Measurements from ENCODE around the gene ARHGAP11B.
A peak's percentile ranks its signal among the peaks of the same experiment; 100 is the strongest.
"Not testable (repeated sequence)": the region's sequence is repeated elsewhere in the genome, so short reads cannot be mapped to it uniquely, and the experiment has no call there.

The ARHGAP11B gene

DNA sequence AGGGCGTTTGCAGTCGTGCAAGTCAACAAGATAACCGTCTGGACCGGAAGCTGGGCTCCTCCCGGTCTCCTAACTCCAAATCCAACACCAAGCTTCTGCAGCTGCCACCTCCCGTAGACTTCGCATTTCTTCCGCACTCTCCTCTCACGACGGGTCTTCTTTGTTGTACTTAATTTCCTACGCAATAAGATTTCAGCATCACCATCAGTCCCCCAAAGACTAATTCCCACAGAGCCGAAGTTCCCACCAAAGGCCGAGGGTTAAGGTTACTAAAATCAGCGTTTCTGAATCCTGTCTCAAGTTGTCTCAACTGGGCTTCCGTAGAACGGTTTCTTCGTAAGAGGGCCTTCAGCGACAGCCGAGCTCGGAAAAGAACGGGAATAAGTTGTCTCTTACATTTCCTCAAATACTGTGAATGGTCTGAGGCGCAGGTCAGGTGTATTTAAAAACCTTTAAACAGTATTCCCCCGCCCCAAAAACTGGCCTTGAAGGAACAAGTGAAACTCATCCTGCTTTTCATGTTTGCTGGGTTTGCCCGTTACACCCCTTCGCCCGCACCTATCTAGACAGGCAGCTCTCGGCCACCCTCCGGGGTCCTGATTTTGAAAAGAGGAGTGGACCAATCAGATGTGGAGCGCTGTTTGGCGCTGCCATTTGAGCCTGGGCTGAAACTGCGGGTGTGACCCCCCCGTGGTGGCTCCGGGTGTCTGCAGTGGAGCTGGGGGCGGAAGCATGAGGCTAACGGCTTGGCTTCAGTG is at the start of gene ARHGAP11B:
Gene ARHGAP11B (plus strand): TSS at position 693 of the 758 bp plus-strand sequence.
- peak; percentile 97 to 98 for DNase-seq (ENCODE audit: low read depth in 2 of 2)

DNA sequence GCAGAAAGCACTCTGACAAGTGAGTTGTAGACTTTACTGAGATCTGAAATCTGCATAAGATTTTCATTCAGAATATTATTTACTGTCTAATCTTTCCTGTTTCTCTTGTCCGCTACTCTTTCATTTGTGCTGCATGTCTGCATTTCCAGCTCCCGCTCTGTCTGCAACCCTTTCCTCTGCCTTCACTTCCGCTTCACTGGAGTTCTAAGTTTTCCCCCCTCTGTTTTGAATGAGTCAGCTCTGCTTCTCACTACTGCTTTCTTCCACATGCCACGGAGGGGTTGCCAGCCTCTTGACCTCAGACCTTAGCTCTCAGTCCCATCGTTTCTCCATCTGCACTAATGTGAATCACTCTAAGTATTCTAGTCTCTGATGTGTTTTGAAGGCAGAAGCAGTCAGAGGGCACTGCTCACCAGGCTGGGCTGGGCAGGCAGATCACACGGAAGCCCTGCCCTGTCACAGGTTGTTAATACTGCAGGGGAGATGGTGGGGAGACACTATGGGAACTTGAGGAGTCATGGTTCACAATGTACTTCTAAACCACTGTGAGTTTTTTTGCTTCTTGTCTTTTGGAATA is 46.4 kb upstream of the ARHGAP11B start:
- DNase-seq (ENCODE audit: low read depth in 2 of 2): not testable (repeated sequence)

DNA sequence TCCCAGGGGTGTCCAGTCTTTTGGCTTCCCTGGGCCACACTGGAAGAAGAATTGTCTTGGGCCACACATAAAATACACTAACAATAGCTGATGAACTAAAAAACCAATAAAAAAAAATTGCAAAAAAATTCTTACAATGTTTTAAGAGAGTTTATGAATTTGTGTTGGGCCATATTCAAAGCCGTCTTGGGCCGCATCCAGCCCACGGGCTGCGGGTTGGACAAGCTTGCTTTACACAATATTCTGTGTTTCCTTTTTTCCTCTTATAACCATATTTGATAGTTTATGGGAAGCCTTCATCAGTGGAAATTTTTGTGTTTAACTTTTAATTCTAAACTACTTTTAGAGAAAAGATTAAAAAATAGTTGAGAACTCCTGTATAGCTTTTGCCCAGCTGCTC is 45.2 kb upstream of the ARHGAP11B start:
- not testable (repeated sequence) for DNase-seq (ENCODE audit: low read depth in 2 of 2)

DNA sequence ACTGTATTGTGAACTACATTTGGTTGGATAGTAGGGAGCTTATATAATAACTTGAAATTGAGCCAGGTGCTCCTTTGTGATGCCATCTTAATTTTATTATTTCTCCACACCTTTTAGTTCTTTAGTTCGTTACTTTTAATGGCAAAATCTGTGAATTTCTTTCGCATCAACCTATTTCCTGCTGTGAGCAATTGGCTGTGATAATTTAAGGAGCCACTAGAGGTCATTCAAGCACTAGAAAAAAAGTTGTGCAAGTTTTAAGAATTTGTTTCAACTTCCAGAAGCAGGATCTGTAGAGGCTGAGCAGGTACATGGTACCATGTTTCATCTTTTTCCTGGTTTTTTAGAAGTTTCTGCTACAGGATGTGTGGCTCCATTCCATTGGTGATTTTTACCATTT is 27.0 kb upstream of the ARHGAP11B start:
- DNase-seq (ENCODE audit: low read depth in 2 of 2): not testable (repeated sequence)

DNA sequence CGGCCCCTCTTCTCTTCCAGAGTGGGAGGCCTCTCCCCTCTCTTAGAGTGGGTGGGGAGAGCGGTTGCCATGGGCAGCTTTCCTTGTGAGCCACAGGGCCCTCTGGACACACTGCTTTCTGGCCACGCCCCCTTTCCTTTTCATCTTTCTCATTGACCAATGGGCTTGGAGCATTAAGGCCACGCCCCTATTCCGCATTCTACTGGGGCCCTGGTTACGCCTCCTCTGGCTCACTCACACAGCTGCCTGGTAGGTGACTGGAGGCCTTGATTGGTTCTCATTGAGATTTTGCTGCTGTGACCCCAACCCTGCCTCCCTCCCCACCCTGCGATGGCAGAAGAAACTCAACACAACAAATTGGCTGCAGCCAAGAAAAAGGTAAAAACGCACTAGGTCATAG is 22.1 kb upstream of the ARHGAP11B start, which contains the start of gene GOLGA8H:
Gene GOLGA8H (plus strand): TSS at position 233 of the 400 bp plus-strand sequence. CDS start 98 bp downstream, at position 331.
- not testable (repeated sequence) for DNase-seq (ENCODE audit: low read depth in 2 of 2)

DNA sequence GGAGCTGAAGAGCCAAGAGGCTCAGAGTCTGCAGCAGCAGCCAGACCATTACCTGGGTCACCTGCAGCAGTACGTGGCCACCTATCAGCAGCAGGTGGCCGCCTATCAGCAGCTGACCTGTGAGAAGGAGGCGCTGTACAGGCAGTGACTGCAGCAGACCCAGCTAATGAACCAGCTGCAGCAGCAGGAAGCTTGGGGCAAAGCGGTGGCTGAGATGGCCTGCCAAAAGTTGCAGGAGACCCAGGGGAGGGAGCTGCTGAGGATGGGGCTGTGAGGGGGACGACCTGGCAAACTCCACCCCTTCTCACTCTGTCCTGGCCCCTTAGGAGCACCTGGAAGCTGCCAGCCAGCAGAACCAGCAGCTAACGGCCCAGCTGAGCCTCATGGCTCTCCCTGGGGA is 13.7 kb upstream of the ARHGAP11B start:
- not testable (repeated sequence) for DNase-seq (ENCODE audit: low read depth in 2 of 2)

DNA sequence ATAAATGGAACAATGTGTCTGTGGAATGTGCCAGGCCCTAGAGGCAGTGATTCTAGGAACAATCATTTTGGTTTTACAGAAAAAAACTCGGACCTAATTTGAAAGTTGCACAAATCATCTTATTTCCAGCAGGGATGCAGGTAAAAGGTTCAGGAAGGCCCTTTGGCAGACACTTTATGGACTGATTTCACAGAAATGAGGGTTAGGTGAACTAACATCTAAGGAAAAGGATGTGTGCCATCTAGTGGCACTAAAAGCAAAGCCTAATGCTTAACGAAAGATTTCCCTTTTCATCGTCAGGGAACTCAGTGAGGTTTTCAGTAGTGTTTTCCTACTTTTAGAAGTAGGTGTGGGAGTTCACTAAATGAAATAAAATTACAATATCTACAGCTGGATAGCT is 4.6 kb upstream of the ARHGAP11B start:
- DNase-seq (ENCODE audit: low read depth in 2 of 2): peak; percentile 33 to 40

DNA sequence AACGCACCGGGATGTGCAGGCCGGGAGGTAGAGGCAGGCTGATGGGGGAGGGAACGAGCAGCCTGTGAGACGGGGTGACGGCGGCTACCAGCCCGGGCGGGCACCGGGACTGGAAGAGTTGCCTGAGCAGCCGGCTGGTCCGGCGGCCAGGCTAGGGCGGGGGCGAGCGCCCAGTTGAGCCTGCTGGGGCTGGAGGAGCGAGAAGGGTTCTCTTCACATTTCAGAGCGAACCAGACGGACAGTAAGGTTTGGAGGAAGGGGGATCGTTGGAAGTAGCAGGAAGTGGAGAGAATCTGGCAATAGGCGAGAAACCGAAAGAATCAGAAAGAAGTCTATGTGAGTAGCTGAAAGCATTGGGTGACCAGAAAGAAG is 252 bp downstream of the ARHGAP11B start:
- peak; percentile 11 to 21 for DNase-seq (ENCODE audit: low read depth in 2 of 2)

DNA sequence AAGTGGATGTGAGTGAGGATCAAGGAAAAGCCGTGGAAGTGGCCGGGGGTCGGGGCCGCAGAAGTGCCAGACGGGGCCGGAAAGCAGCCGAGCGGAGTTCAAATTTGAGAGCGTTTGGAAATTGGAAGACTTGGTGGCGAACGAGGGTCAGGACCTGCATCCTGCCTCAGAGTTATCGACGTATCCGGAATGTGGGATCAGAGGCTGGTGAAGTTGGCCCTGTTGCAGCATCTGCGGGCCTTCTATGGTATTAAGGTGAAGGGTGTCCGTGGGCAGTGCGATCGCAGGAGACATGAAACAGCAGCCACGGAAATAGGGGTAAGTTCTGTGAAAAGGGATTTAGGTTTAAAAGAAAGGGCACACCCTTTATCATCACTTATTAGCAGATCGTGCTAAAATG is 704 bp downstream of the ARHGAP11B start:
- peak in 1 of 2 donors; percentile 11 for DNase-seq (ENCODE audit: low read depth in 2 of 2)

DNA sequence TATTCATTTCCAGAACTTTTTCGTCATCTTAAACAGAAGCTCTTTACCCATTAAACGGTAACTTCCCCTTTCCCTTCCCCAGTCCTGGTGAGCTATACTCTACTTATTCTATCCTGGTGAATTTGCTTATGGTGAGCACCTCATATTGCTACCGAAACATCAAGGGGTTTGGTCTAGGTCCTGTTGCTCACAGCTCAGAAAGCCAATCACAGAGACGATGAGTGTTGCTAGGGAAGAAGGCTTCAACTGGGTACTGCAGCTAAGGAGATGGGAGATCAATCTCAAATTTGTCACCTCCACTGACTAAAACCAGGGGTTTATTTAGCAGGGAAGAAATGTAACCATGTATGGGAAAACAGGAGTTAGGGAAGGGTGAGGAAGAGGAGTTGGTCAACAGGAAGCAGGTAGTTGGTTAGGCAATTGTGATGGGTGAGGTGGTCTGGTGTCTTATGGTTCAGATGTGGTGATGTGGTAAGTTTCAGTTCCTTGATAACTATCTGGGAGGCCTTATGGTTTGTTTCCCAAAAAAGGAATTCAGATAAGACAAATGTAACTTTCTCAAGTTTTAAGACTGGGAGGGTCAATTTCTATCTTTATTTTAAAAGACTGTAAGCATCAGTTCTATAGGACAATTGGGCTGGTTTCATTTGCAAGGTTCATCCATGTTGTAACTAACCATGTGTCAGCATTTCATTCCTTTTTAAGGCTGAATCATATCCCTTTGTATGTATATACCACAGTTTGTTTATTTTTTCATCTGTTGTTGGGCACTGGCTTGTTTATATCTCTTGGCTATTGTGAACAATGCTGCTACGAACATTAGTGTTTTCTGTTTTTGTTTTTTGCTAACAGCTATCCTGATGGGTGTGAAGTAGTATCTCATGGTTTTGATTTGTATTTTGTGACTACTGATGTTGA is 24.3 kb downstream of the ARHGAP11B start:
- DNase-seq (ENCODE audit: low read depth in 2 of 2): peak in 1 of 2 donors; percentile 68

DNA sequence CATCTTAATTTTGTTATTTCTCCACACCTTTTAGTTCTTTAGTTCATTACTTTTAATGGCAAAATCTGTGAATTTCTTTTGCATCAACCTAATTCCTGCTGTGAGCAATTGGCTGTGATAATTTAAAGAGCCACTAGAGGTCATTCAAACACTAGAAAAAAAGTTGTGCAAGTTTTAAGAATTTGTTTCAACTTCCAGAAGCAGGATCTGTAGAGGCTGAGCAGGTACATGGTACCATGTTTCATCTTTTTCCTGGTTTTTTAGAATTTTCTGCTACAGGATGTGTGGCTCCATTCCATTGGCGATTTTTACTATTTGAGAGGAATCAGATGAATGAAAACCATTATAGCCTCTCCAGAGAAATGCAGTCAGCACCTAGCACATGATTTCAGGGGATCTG is 35.2 kb downstream of the ARHGAP11B start:
- peak; percentile 12 to 43 for DNase-seq (ENCODE audit: low read depth in 2 of 2)

DNA sequence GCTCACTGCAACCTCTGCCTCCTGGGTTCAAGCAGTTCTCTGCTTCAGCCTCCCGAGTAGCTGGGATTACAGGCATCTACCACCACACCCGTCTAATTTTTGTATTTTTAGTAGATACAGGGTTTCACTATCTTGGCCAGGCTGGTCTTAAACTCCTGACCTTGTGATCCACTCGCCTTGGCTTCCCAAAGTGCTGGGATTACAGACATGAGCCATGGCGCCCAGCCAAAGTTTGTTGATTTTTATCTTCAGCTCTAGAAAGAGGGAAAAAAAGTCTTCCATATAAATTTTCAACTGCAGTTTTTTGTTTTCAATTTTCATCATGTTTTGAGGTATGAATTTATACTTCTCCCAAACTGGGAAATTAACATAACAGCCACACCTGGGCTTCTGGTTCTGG is 43.7 kb downstream of the ARHGAP11B start:
- DNase-seq (ENCODE audit: low read depth in 2 of 2): peak; percentile 15 to 29

DNA sequence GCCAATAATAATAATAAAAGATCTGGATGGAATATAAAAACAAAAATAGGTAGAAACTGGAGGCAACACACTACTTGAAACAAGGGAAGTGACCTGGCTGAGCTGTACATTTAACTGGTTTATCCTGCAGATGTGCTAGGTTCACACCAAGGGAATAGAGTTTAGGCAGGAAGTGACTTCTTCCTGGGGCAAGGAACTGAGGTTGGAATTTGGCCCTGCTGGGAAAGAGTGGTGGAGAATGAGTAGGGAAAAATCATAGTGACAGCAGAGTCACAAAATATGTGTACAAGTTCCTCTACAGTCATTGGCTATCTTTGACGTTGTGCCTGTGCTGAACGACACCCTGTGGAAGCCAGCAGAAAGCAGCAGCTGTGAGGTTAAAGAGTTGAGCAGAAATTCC is 44.1 kb downstream of the ARHGAP11B start:
- peak; percentile 55 to 78 for DNase-seq (ENCODE audit: low read depth in 2 of 2)

DNA sequence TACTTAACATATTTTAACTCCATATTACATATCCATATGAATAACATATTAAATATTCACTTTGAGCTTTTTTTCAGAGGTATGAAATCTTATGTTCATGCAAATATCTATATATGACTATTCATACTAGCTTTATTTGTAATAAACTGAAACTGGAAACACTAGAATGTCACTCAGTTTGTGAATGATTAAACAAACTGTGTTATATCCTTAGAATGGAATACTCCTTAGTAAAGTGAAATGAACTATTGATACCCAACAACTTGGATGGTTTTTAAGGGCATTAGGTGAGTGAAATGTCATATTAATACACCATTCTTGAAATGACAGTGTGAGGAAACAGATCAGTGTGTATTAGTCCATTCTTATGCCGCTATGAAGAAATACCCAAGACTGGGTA is 45.4 kb downstream of the ARHGAP11B start:
- no peak for DNase-seq (ENCODE audit: low read depth in 2 of 2)

DNA sequence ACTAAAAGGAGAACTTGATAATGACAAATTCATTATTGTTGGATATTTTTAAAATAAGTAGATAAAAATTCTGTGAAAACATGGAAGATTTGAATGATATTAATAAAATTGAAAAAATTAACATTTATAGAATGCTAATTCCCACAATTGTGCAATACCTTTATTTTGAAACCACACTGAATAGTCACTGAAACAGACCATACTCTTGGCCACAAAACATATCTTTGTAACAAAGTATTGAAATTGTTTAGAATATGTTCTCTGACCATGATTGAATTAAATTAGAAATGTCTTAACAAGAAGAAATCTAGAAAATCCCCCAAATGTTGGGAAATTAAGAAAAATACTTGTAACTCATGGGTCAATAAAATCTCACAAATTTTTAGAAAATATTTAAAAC is 49.2 kb downstream of the ARHGAP11B start:
- DNase-seq (ENCODE audit: low read depth in 2 of 2): no peak

DNA sequence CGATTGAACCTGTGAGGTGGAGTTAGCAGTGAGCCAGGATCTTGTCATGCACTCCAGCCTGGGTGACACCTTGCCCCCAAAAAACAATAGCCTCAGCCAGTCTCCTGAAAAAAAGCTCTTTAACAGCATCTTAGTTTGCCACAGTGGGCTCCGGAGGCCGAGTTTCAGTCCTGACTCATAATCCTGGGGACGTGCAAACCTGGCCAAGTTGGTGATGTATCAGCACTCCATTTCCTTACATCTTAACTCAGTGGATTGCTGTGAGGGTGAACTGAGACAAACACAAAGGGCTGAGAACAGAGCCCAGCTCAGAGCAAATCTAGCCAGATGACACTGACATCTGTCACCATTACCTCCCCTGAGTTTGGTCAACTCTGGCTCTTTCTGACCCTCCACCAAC is 50.0 kb downstream of the ARHGAP11B start:
- DNase-seq (ENCODE audit: low read depth in 2 of 2): peak in 1 of 2 donors; percentile 58

DNA sequence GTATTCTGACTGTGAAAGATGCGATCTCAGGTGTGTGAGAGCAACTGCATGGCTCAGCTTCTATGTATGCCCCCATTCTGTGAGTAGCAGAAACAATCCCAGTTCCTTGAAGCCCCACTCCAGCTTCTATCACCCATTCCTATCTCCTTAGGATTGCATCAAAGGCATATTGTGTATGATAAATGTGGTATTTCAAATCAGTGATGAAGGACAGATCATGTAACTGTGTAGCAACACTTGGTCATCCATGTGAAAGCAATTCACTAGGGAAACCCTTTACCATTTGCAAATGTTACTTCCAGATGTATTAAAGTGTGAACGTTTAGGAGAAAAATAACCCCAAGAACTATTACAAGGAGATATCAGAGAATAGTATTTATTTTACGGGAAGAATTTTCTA is 55.1 kb downstream of the ARHGAP11B start:
- not testable (repeated sequence) for DNase-seq (ENCODE audit: low read depth in 2 of 2)

DNA sequence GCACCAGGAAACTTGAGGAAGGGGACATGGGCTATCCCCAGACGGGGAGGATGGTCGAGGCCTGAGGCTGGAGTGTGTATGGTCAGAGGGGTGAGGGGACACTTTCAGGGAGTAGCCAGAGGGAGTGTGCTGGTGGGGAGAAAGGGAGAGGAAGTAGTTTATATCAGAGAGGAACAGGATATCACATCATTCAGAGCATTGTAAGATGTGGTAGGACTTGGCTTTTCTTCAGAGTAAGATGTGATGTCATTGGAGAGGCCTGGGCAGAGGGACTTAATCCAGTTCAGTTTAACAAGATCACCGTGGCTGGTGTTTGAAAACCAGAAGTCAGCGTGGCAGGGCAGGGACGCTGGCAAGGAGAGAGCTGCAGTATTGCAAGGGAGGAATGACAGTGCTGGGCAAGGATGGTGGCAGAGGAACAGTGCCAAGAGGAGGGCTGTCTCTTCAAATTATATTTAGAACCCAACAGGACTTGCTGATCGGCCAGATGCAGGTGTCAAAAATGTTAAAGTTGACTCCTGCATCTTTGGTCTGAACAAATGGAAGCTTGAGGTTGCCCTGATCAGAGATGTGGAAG is 59.9 kb downstream of the ARHGAP11B start:
- DNase-seq (ENCODE audit: low read depth in 2 of 2): peak in 1 of 2 donors; percentile 29

DNA sequence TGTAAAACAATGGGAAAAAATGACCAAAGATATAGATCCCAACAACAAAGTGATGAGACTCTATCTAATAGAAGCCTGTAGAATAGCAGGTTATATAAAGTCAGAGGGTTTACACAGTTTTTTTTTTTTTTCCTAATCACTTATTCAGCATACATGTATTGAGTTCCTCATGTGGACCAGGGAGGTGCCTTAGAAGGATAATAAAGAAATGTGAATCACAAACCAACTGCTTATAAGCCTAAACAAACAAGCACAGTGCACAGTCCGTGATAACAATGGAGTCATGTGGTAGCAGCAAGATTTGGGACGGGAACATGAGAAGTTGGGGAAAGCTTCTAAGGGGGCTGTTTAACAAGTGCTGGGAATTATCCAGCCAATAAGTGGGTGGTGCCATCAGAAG is 60.7 kb downstream of the ARHGAP11B start:
- DNase-seq (ENCODE audit: low read depth in 2 of 2): not testable (repeated sequence)

Measured in lung microvascular endothelial cell (primary cell).